Activated gamma-delta T cell treated with Interleukin-2 at 50 U/mL for 16 hours (primary cell): ENCODE measurements around the gene PTPRD.

ENCODE experiments used
- DNase-seq: peaks from one replicate; pipeline ENCODE4 v3.0.0-alpha.2; 2020

PTPRD gene

DNA sequence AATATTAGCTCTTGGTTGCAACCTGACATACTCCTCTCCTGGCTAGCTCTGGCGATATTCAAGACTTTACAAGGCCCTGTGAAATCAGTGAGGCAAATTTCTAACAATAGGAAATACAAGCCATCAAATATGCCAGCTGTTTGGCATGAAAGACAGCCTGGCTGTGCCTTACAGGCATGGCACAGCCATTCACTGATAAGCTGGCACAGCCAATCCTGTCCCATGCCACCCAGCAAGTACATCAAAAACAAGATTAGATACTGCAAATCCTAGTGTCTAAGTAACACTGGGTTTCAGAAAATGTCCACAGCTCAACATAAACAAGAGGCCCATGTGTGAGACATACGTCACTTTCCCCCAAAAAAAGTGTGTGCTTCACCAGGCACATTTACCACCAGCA, 1767.4 kb downstream of the PTPRD start:
- no peak for DNase-seq

- no peak for DNase-seq
Observed at GRCh38 chr9:8844549-8844948, 1768.3 kb downstream of the PTPRD start.

- no peak for DNase-seq
Observed at GRCh38 chr9:8842402-8843193, 1770.2 kb downstream of the PTPRD start.

DNA sequence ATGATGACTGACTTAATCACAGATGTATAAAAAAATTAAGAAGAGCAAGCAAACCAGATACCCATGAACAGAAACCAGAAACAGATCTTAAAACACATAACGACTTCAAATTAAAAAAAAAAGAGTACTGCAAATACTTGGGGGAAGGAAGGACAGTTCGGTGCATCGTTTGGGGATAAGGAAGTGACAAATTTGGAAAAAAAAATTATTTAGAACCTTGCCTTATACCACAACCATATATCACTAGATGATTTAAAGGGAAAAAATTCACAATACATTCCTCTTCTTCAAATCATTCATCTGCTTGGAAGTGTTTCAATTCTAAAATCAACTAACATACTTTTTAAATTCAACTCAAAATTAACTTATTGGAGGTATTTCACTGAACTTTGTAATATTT, 1774.7 kb downstream of the PTPRD start:
- DNase-seq: no peak

- DNase-seq: no peak
Observed at GRCh38 chr9:8835291-8835690, 1777.5 kb downstream of the PTPRD start.

DNA sequence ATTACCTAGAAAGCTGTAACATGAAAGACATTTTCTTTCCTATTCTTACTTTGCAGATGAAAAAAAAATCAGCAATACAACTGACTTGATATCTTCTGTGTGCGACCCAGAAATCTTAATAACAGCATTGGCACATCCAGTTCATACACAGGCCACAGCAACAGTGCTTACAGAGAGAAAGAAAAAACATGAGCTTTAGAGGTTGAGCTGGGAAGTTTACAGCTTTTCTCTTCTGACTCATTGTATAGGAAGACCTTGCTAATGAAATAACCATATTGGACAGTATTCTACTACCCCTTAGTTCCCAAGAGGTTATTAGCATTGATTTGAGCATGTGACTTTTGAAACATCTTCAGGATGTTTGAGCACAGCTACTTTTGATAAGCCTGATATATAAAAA, 1779.8 kb downstream of the PTPRD start:
- DNase-seq: no peak

GRCh38 chr9:8832386-8832785, 1780.4 kb downstream of the PTPRD start:
- no peak for DNase-seq

DNA sequence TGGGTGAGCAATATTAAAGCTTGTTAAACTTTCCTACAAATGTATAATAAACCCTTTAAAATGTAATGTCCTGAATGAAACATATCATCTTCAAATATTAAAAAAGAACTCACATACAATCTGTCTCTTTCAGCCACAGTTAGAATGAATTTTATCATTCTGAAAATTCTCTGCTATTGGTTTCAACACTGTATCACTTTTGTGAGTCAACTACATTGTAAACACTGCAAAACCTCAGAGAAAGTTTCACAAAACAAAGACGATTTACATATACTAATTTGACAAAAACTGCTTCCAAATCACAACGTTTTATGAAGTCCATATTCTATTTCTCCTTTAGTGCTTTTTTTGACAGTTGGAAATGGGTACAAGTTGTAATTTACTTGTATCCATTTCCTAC, 1781.2 kb downstream of the PTPRD start:
- no peak for DNase-seq

DNA sequence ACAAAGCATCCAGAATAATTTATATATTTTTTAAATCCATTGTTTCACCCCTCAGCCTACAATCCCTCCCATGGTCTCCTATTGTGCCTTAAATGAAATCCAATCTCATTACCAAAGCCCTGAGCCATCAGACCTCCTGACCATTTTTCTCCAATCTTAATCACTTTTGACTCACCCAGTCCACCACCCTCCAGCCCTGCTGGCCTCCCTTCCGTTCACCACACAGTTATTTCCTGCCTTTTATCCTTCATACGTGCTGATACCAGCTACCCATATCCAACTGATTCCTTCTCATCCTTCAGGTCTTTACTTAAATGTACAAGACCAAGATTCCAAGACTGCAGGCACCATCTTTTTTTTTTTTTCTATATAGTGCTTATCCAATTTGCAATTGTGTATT, 1786.5 kb downstream of the PTPRD start:
- DNase-seq: no peak

- DNase-seq: no peak
Observed at GRCh38 chr9:8825585-8826147, 1787.1 kb downstream of the PTPRD start.

- DNase-seq: no peak
Observed at GRCh38 chr9:8823131-8823895, 1789.5 kb downstream of the PTPRD start.

- DNase-seq: no peak
Observed at GRCh38 chr9:8822667-8823025, 1790.2 kb downstream of the PTPRD start.

GRCh38 chr9:8821910-8822666, 1790.7 kb downstream of the PTPRD start:
- DNase-seq: no peak

- DNase-seq: no peak
Observed at GRCh38 chr9:8817335-8817734, 1795.5 kb downstream of the PTPRD start.

GRCh38 chr9:8816361-8816760, 1796.4 kb downstream of the PTPRD start:
- no peak for DNase-seq

GRCh38 chr9:8815931-8816330, 1796.9 kb downstream of the PTPRD start:
- DNase-seq: no peak

GRCh38 chr9:8815219-8815618, 1797.6 kb downstream of the PTPRD start:
- no peak for DNase-seq

- no peak for DNase-seq
Observed at GRCh38 chr9:8812888-8813287, 1799.9 kb downstream of the PTPRD start.

DNA sequence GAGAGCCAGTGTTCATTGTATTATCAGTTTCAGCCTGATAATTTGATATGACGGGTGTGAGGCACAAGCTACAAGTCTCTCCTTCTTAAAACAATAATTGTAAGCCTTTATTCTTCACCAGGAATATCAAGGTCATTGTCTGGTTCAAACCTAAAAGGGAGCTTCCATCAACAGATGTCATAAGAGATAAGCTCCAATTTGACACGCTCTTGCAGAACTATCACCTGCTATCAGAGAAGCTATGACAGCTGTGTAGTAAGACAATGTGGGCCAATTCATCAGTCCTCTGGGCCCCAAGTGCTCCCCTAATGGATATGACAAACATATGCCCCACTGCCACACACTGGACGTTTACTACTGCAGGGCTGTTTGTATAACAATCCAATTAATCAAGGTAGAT, 1803.1 kb downstream of the PTPRD start:
- DNase-seq: no peak

- DNase-seq: no peak
Observed at GRCh38 chr9:8806150-8806549, 1806.7 kb downstream of the PTPRD start.

DNA sequence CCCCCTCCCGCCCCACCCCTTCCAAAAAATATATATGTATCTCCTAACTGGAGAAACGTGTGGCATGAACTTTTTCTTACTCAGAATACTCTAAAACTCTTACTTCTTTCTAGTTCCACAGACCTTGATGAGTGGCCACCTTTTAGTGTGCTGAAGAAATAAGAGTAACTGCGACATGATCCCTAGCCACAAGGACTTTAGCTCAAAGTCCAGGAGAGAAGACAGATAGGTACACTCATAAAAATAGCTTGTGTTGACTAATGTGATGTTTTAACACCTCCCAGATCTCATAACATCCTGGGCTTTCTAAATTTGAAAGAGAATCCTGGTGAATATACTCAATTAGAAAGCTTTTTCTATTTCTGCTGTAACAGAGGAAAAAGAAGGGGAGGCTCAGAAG, 1808.2 kb downstream of the PTPRD start:
- DNase-seq: no peak

GRCh38 chr9:8802242-8802641, 1810.6 kb downstream of the PTPRD start:
- no peak for DNase-seq

- DNase-seq: no peak
Observed at GRCh38 chr9:8800196-8800595, 1812.6 kb downstream of the PTPRD start.
